ENCODE measurements around the gene RXFP3. TPM values are rescaled to one million over a fixed set of nuclear protein-coding genes. Genes with fewer than 3 reads are reported as not detected.
"Not testable (repeated sequence)": the region's sequence is repeated elsewhere in the genome, so short reads cannot be mapped to it uniquely, and the experiment has no call there.

RXFP3 gene
- total RNA-seq, 1 donor from 2014 or later, result not detected

- Histone ChIP-seq H3K9me3 (ENCODE audit: insufficient read depth, low read depth, low read length) (no peaks in the 10 kb centered on the region), H3K4me3 (ENCODE audit: insufficient read depth, low read depth, low read length) (no peak overlapping the region), H2AFZ (ENCODE audit: low read depth, low read length) (no peak overlapping the region), H3K4me2 (ENCODE audit: low read length) (no peak overlapping the region), H3K9ac (ENCODE audit: low read length) (no peak overlapping the region), H3K36me3 (ENCODE audit: insufficient read depth, low read length) (no peaks in the 10 kb centered on the region), H3K27ac (ENCODE audit: low read depth, low read length) (no peak overlapping the region), H3K79me2 (ENCODE audit: insufficient read depth, low read length) (no peaks in the 10 kb centered on the region), H3K27me3 (ENCODE audit: insufficient read depth, low read length) (peaks cover 23% of the 10 kb centered on the region), H4K20me1 (ENCODE audit: insufficient read depth, low read length) (no peaks in the 10 kb centered on the region), H3K4me1 (ENCODE audit: insufficient read depth, low read length) (no peaks in the 10 kb centered on the region)
- DNase-seq (ENCODE audit: low read depth), result no peak
- Mint-ChIP-seq H3K27ac (ENCODE audit: unreplicated experiment) (no peak overlapping the region), H3K4me3 (ENCODE audit: unreplicated experiment) (no peak overlapping the region), H3K27me3 (ENCODE audit: low read depth, unreplicated experiment) (peaks cover 12% of the 10 kb centered on the region), H3K36me3 (ENCODE audit: low read depth, unreplicated experiment) (no peaks in the 10 kb centered on the region), H3K9me3 (ENCODE audit: unreplicated experiment) (peaks cover 3% of the 10 kb centered on the region), H3K4me1 (ENCODE audit: low read depth, unreplicated experiment) (peaks cover 7% of the 10 kb centered on the region)
- no peak for FAIRE-seq
- TF ChIP-seq EZH2 (IDR thresholded peaks at IDR 0.05; ENCODE audit: insufficient read depth, low read length) (no peak), CTCF (IDR thresholded peaks at IDR 0.05; ENCODE audit: insufficient read depth, low read depth, low read length) (no peak)
Observed at GRCh38 chr5:33944543-33945132, 8.5 kb downstream of the RXFP3 start.

- not testable (repeated sequence) for H3K27me3 Mint-ChIP-seq (ENCODE audit: low read depth, unreplicated experiment); H3K27ac Mint-ChIP-seq (ENCODE audit: unreplicated experiment); H3K9ac ChIP-seq (ENCODE audit: low read length); H3K9me3 Mint-ChIP-seq (ENCODE audit: unreplicated experiment); DNase-seq (ENCODE audit: low read depth); H3K9me3 ChIP-seq (ENCODE audit: insufficient read depth, low read depth, low read length); H3K4me1 Mint-ChIP-seq (ENCODE audit: low read depth, unreplicated experiment); H3K4me2 ChIP-seq (ENCODE audit: low read length); H3K36me3 ChIP-seq (ENCODE audit: insufficient read depth, low read length); H3K79me2 ChIP-seq (ENCODE audit: insufficient read depth, low read length); H3K4me3 Mint-ChIP-seq (ENCODE audit: unreplicated experiment); H3K4me3 ChIP-seq (ENCODE audit: insufficient read depth, low read depth, low read length); H4K20me1 ChIP-seq (ENCODE audit: insufficient read depth, low read length); H3K27ac ChIP-seq (ENCODE audit: low read depth, low read length); H2AFZ ChIP-seq (ENCODE audit: low read depth, low read length); H3K27me3 ChIP-seq (ENCODE audit: insufficient read depth, low read length); H3K4me1 ChIP-seq (ENCODE audit: insufficient read depth, low read length); H3K36me3 Mint-ChIP-seq (ENCODE audit: low read depth, unreplicated experiment)
- FAIRE-seq, result peak; percentile 97
Observed at GRCh38 chr5:33952175-33952574, 16.0 kb downstream of the RXFP3 start.

- H3K9me3 Mint-ChIP-seq (ENCODE audit: unreplicated experiment), result no peaks in the 10 kb centered on the region
- peaks cover 4% of the 10 kb centered on the region for H3K9me3 ChIP-seq (ENCODE audit: insufficient read depth, low read depth, low read length)
- H3K4me3 ChIP-seq (ENCODE audit: insufficient read depth, low read depth, low read length), result no peak overlapping the region
- no peaks in the 10 kb centered on the region for H3K4me1 Mint-ChIP-seq (ENCODE audit: low read depth, unreplicated experiment)
- no peak overlapping the region for H3K4me3 Mint-ChIP-seq (ENCODE audit: unreplicated experiment)
- peaks cover 5% of the 10 kb centered on the region for H3K36me3 Mint-ChIP-seq (ENCODE audit: low read depth, unreplicated experiment)
- peaks cover 3% of the 10 kb centered on the region for H3K27me3 Mint-ChIP-seq (ENCODE audit: low read depth, unreplicated experiment)
- TF ChIP-seq CTCF (IDR thresholded peaks at IDR 0.05; ENCODE audit: insufficient read depth, low read depth, low read length) (no peak), EZH2 (IDR thresholded peaks at IDR 0.05; ENCODE audit: insufficient read depth, low read length) (no peak)
- H2AFZ ChIP-seq (ENCODE audit: low read depth, low read length), result no peak overlapping the region
- H3K4me1 ChIP-seq (ENCODE audit: insufficient read depth, low read length), result no peaks in the 10 kb centered on the region
- no peak overlapping the region for H3K9ac ChIP-seq (ENCODE audit: low read length)
- no peak for DNase-seq (ENCODE audit: low read depth)
- H3K27ac ChIP-seq (ENCODE audit: low read depth, low read length), result no peak overlapping the region
- no peak overlapping the region for H3K27ac Mint-ChIP-seq (ENCODE audit: unreplicated experiment)
- FAIRE-seq, result no peak
- no peak overlapping the region for H3K4me2 ChIP-seq (ENCODE audit: low read length)
- H3K36me3 ChIP-seq (ENCODE audit: insufficient read depth, low read length), result no peaks in the 10 kb centered on the region
- no peaks in the 10 kb centered on the region for H4K20me1 ChIP-seq (ENCODE audit: insufficient read depth, low read length)
- no peaks in the 10 kb centered on the region for H3K79me2 ChIP-seq (ENCODE audit: insufficient read depth, low read length)
- no peaks in the 10 kb centered on the region for H3K27me3 ChIP-seq (ENCODE audit: insufficient read depth, low read length)
Observed at GRCh38 chr5:33957577-33958150, 21.5 kb downstream of the RXFP3 start.

Measured in astrocyte (in vitro differentiated cells and primary cell).